Stimulated activated effector memory CD8-positive, alpha-beta T cell treated with anti-CD3 and anti-CD28 coated beads, Interleukin-12 subunit alpha, Interleukin-12 subunit beta, amount 100 ng/mL, for 72 hours (primary cell): ENCODE results near the gene TUBA4A.
"Not testable (repeated sequence)": the region's sequence is repeated elsewhere in the genome, so short reads cannot be mapped to it uniquely, and the experiment has no call there.

Experiments used
- ATAC-seq: fragments of 150-1000 bp; cut with Tn5 transposase; 2 replicates; pipeline ENCODE4 v1.10.0; 2021
- DNase-seq, 2 donors: peaks; one replicate each; pipeline ENCODE4 v3.0.0; 2021 to 2022; ENCODE audit warnings: low spot score in 2 of 2
- H3K27ac Mint-ChIP-seq: one replicate; pipeline ENCODE4 v1.8.0; 2022; ENCODE audit warnings: mild to moderate bottlenecking, mixed read lengths
- H3K36me3 Mint-ChIP-seq: one replicate; pipeline ENCODE4 v1.8.0; 2022; ENCODE audit warnings: mild to moderate bottlenecking, mixed read lengths
- H3K4me1 Mint-ChIP-seq: one replicate; pipeline ENCODE4 v1.8.0; 2022; ENCODE audit warnings: mixed read lengths
- H3K4me3 Mint-ChIP-seq: one replicate; pipeline ENCODE4 v1.8.0; 2022; ENCODE audit warnings: mild to moderate bottlenecking, mixed read lengths
- H3K9me3 Mint-ChIP-seq: one replicate; pipeline ENCODE4 v1.8.0; 2022; ENCODE audit warnings: mixed read lengths

Gene TUBA4A

GRCh38 chr2:219261024-219261855, 7.5 kb upstream of the TUBA4A start:
- Mint-ChIP-seq H3K27ac (no peak overlapping the region), H3K36me3 (no peaks in the 10 kb centered on the region), H3K4me1 (peaks cover 4% of the 10 kb centered on the region), H3K4me3 (no peak overlapping the region), H3K9me3 (no peaks in the 10 kb centered on the region)
- DNase-seq (no peak), ATAC-seq (no peak)

GRCh38 chr2:219258942-219259341, 5.2 kb upstream of the TUBA4A start:
- H3K36me3 Mint-ChIP-seq, H3K9me3 Mint-ChIP-seq, DNase-seq, ATAC-seq, H3K4me3 Mint-ChIP-seq, H3K27ac Mint-ChIP-seq: not testable (repeated sequence)
- peaks cover 12% of the 10 kb centered on the region for H3K4me1 Mint-ChIP-seq

- DNase-seq: peak; percentile 41 to 81
- H3K9me3 Mint-ChIP-seq: no peaks in the 10 kb centered on the region
- peaks cover 45% of the 10 kb centered on the region for H3K4me1 Mint-ChIP-seq
- peak overlapping the region; percentile 83 for H3K27ac Mint-ChIP-seq
- peaks cover 47% of the 10 kb centered on the region for H3K36me3 Mint-ChIP-seq
- ATAC-seq: peak; percentile 72
- peak overlapping the region; percentile 68 for H3K4me3 Mint-ChIP-seq
Measured at GRCh38 chr2:219254590-219255201, 978 bp upstream of the TUBA4A start.

- ATAC-seq: peak; percentile 39
- peak; percentile 31 to 77 for DNase-seq
- Mint-ChIP-seq H3K36me3 (peaks cover 63% of the 10 kb centered on the region), H3K4me1 (peaks cover 60% of the 10 kb centered on the region), H3K27ac (peak within 1 kb of the TSS; percentile 83), H3K9me3 (no peaks in the 10 kb centered on the region), H3K4me3 (peak within 1 kb of the TSS; percentile 68)
Measured at GRCh38 chr2:219252900-219253752, 592 bp downstream of the TUBA4A start, which contains the start of gene TUBA4B. Gene TUBA4B, plus strand, starts transcription at chr2:219253243. Its CDS starts 165 bp downstream, at chr2:219253408.

GRCh38 chr2:219252570-219252899, 1.2 kb downstream of the TUBA4A start:
- DNase-seq: no peak
- Mint-ChIP-seq H3K9me3 (no peaks in the 10 kb centered on the region), H3K36me3 (peaks cover 69% of the 10 kb centered on the region)

GRCh38 chr2:219252084-219252483, 1.6 kb downstream of the TUBA4A start:
- Mint-ChIP-seq H3K4me1 (peaks cover 71% of the 10 kb centered on the region), H3K27ac (peak overlapping the region; percentile 83), H3K9me3 (no peaks in the 10 kb centered on the region), H3K4me3 (peak overlapping the region; percentile 68), H3K36me3 (peaks cover 74% of the 10 kb centered on the region)
- no peak for ATAC-seq
- no peak for DNase-seq

More at GRCh38 chr2:219252570-219252899, 1.2 kb downstream of the TUBA4A start:
- Mint-ChIP-seq H3K4me1 (peaks cover 66% of the 10 kb centered on the region), H3K4me3 (peak overlapping the region; percentile 68), H3K27ac (peak overlapping the region; percentile 83)
- no peak for ATAC-seq

- ATAC-seq (no peak), DNase-seq (no peak)
- H3K9me3 Mint-ChIP-seq: no peaks in the 10 kb centered on the region
- peak overlapping the region; percentile 83 for H3K27ac Mint-ChIP-seq
- peaks cover 78% of the 10 kb centered on the region for H3K36me3 Mint-ChIP-seq
- H3K4me3 Mint-ChIP-seq: peak overlapping the region; percentile 68
- H3K4me1 Mint-ChIP-seq: peaks cover 75% of the 10 kb centered on the region
Measured at GRCh38 chr2:219251656-219252055, 2.1 kb downstream of the TUBA4A start.

GRCh38 chr2:219250049-219250781, 3.5 kb downstream of the TUBA4A start:
- H3K27ac Mint-ChIP-seq: peak overlapping the region; percentile 86
- H3K36me3 Mint-ChIP-seq: peaks cover 88% of the 10 kb centered on the region
- H3K9me3 Mint-ChIP-seq: no peaks in the 10 kb centered on the region
- ATAC-seq: no peak
- DNase-seq: no peak
- peaks cover 72% of the 10 kb centered on the region for H3K4me1 Mint-ChIP-seq
- peak overlapping the region; percentile 68 for H3K4me3 Mint-ChIP-seq

GRCh38 chr2:219249203-219249980, 4.3 kb downstream of the TUBA4A start:
- Mint-ChIP-seq H3K4me3 (peak overlapping the region; percentile 68), H3K9me3 (no peaks in the 10 kb centered on the region), H3K4me1 (peaks cover 77% of the 10 kb centered on the region), H3K27ac (peak overlapping the region; percentile 86), H3K36me3 (peaks cover 86% of the 10 kb centered on the region)
- no peak for ATAC-seq
- DNase-seq: no peak

- DNase-seq (no peak), ATAC-seq (no peak)
- H3K27ac Mint-ChIP-seq: peak overlapping the region; percentile 86
- no peaks in the 10 kb centered on the region for H3K9me3 Mint-ChIP-seq
- peak overlapping the region; percentile 68 for H3K4me3 Mint-ChIP-seq
- H3K36me3 Mint-ChIP-seq: peaks cover 86% of the 10 kb centered on the region
- H3K4me1 Mint-ChIP-seq: peaks cover 77% of the 10 kb centered on the region
Measured at GRCh38 chr2:219248845-219249202, 4.9 kb downstream of the TUBA4A start.

GRCh38 chr2:219247678-219248642, 5.8 kb downstream of the TUBA4A start:
- H3K36me3 Mint-ChIP-seq: peaks cover 77% of the 10 kb centered on the region
- peaks cover 77% of the 10 kb centered on the region for H3K4me1 Mint-ChIP-seq
- peak overlapping the region; percentile 68 for H3K4me3 Mint-ChIP-seq
- ATAC-seq (peak; percentile 78), DNase-seq (peak; percentile 41 to 72)
- no peaks in the 10 kb centered on the region for H3K9me3 Mint-ChIP-seq
- H3K27ac Mint-ChIP-seq: peak overlapping the region; percentile 86

- Mint-ChIP-seq H3K4me1 (peaks cover 63% of the 10 kb centered on the region), H3K36me3 (peaks cover 63% of the 10 kb centered on the region), H3K4me3 (peak overlapping the region; percentile 68), H3K27ac (peak overlapping the region; percentile 93), H3K9me3 (no peaks in the 10 kb centered on the region)
- ATAC-seq (no peak), DNase-seq (no peak)
Measured at GRCh38 chr2:219246559-219246958, 7.2 kb downstream of the TUBA4A start.

- peak overlapping the region; percentile 93 for H3K27ac Mint-ChIP-seq
- DNase-seq (no peak), ATAC-seq (no peak)
- H3K36me3 Mint-ChIP-seq: peaks cover 56% of the 10 kb centered on the region
- no peaks in the 10 kb centered on the region for H3K9me3 Mint-ChIP-seq
- peak overlapping the region; percentile 68 for H3K4me3 Mint-ChIP-seq
- H3K4me1 Mint-ChIP-seq: peaks cover 56% of the 10 kb centered on the region
Measured at GRCh38 chr2:219245899-219246230, 7.9 kb downstream of the TUBA4A start.
